Adrenal gland (tissue), 12 donors: ENCODE measurements around the gene PLEK2. TPM values are rescaled to one million over a fixed set of nuclear protein-coding genes. Genes with fewer than 3 reads are reported as not detected.
A peak's percentile ranks its signal among the peaks of the same experiment; 100 is the strongest.
"Not testable (repeated sequence)": the region's sequence is repeated elsewhere in the genome, so short reads cannot be mapped to it uniquely, and the experiment has no call there.

Experiments
- DNase-seq, 7 donors: peaks; one replicate each; pipeline ENCODE4 v3.0.0-alpha.2; 2019 to 2020
- H3K27ac ChIP-seq, 5 donors: fragments of 200-600 bp; sonication (generic) in 4 of 5; 1 replicate in 3 of 5; 2 replicates in 2 of 5; pipeline versions ENCODE4 v1.5.1 to v1.8.0; 2016 to 2020; ENCODE audit warnings: mild to moderate bottlenecking in 1 of 5
- H3K27me3 ChIP-seq: fragments of 200-600 bp; 2 replicates; pipeline ENCODE4 v1.8.0; 2021
- H3K36me3 ChIP-seq, 2 donors: fragments of 200-600 bp; replicated peaks in 1 of 2; 1 replicate in 1 of 2; 2 replicates in 1 of 2; pipeline versions ENCODE4 v1.5.1 to v1.8.0; 2018 to 2022
- H3K4me1 ChIP-seq, 2 donors: fragments of 200-600 bp; replicated peaks in 1 of 2; 1 replicate in 1 of 2; 2 replicates in 1 of 2; pipeline versions ENCODE4 v1.5.1 to v1.8.0; 2018 to 2021
- H3K4me3 ChIP-seq, 4 donors: fragments of 200-600 bp; sonication (generic) in 3 of 4; one replicate each; pipeline ENCODE4 v1.5.1; 2016 to 2018
- H3K9me3 ChIP-seq, 3 donors: fragments of 200-600 bp; sonication (generic) in 1 of 3; replicated peaks in 1 of 3; 1 replicate in 2 of 3; 2 replicates in 1 of 3; pipeline versions ENCODE4 v1.5.1 to v1.8.0; 2016 to 2021
- CTCF ChIP-seq, 6 experiments: fragments of 450-650 bp in 4 of 6; fragments of 200-600 bp in 2 of 6; sonication (generic) in 1 of 6; IDR thresholded peaks; 1 replicate in 5 of 6; 2 replicates in 1 of 6; pipeline versions ENCODE4 v1.5.1 to v1.8.0; 2016 to 2021; ENCODE audit warnings: antibody characterized with exemption in 6 of 6, mild to moderate bottlenecking in 2 of 6, moderate library complexity in 1 of 6
- POLR2A ChIP-seq, 2 donors: fragments of 450-650 bp; IDR thresholded peaks; one replicate each; pipeline ENCODE4 v1.6.1; 2017; ENCODE audit warnings: antibody characterized with exemption in 2 of 2, mild to moderate bottlenecking in 2 of 2, moderate library complexity in 1 of 2
- WGBS, 4 donors: extraction: QIAGEN DNeasy Blood & Tissue Kit in 2 of 4; methylation state at CpG; one replicate each; pipeline versions ENCODE4 v1.1.5 to v1.1.7; 2013 to 2017; 5-methylcytosine and 5-hydroxymethylcytosine counted together
- intact Hi-C, 2 donors: fragments of 100-400 bp; cut with DNase I; formaldehyde crosslinking; loops; one replicate each; pipeline versions ENCODE4 v1.14.1 to v1.15.0; 2022 to 2023
- polyA plus RNA-seq, 3 donors: library from polyadenylated mRNA; stranded (reverse); fragments of 200-250 nt in 2 of 3; fragments of 350-450 nt in 1 of 3; fragmentation: Illumina TruSeq in 1 of 3; extraction: RNeasy Lipid Tissue Mini Kit (QIAGEN cat#74804) in 1 of 3; gene quantifications; one replicate each; pipeline ENCODE4 v1.2.3, GENCODE V29; 2013 to 2014
- total RNA-seq, 9 donors: library from RNA; depleted of rRNA in 4 of 9; stranded (reverse); fragments of >200 nt in 4 of 9; fragments of 120-200 nt in 1 of 9; fragmentation: NEBNext Ultra II Directional in 1 of 9; extraction: Animal tissue kit (Norgen Biotek cat#: 25700) in 1 of 9; gene quantifications; one replicate each; pipeline versions ENCODE4 v1.1.0 to v1.2.4, GENCODE V29; 2013 to 2023
- donor health status: healthy with polysubstance abuse.
- donor health status: Bipolar disorder and iron deficiency.
- donor health status: DM: yes; HTN: yes; CAD: no.
- donor health status: DM: no; HTN: no; CAD: no.
- donor health status: DM: no; HTN: no; CAD: no.
- donor health status: DM: yes; HTN: yes; CAD: no.

The PLEK2 gene
- total and polyA plus RNA-seq, 12 donors = 19.6 to 384 (median 56.1) TPM

- no peak overlapping the region for H3K4me3 ChIP-seq
- peaks cover 9 to 12% of the 10 kb centered on the region in 2 donors for H3K4me1 ChIP-seq
- intact Hi-C loops = no loop called here
- H3K9me3 ChIP-seq = no peaks in the 10 kb centered on the region
- no peak for TF ChIP-seq CTCF (IDR thresholded peaks at IDR 0.05)
- TF ChIP-seq POLR2A (IDR thresholded peaks at IDR 0.05) = no peak
- no peaks in the 10 kb centered on the region for H3K27me3 ChIP-seq
- H3K36me3 ChIP-seq = no peaks in the 10 kb centered on the region
- peak in 6 of 7 donors; percentile 47 to 74 (median 70) for DNase-seq
- H3K27ac ChIP-seq = no peak overlapping the region
- 22 to 38% (median 34%) methylated on average over 5 to 6 of the region's 6 CpGs for WGBS, 4 donors
Observed at GRCh38 chr14:67457782-67458181, 45.8 kb upstream of the PLEK2 start.

DNA sequence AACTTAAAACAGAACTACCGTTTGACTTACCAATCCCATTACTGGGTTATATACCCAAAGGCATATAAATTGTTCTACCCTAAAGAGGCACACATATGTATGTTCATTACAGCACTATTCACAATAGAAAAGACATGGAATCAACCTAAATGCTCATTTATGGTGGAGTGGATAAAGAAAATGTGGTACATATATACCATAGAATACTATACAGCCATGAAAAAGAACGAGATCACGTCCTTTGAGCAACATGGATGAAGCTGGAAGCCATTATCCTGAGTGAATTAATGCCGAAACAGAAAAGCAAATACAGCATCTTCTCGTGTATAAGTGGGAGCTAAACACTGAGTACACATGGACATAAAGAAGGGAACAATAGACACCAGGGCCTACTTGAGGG lies 44.8 kb upstream of the PLEK2 start:
- no peaks in the 10 kb centered on the region for H3K36me3 ChIP-seq
- TF ChIP-seq POLR2A (IDR thresholded peaks at IDR 0.05) = no peak
- no peak for TF ChIP-seq CTCF (IDR thresholded peaks at IDR 0.05)
- 76 to 97% (median 87%) methylated on average over 5 of the region's 5 CpGs for WGBS, 4 donors
- no peaks in the 10 kb centered on the region for H3K9me3 ChIP-seq
- H3K4me3 ChIP-seq = no peak overlapping the region
- no peaks in the 10 kb centered on the region for H3K27me3 ChIP-seq
- H3K27ac ChIP-seq = no peak overlapping the region
- no peak for DNase-seq
- H3K4me1 ChIP-seq = peaks cover 4 to 9% of the 10 kb centered on the region in 2 donors
- intact Hi-C loops = no loop called here

DNA sequence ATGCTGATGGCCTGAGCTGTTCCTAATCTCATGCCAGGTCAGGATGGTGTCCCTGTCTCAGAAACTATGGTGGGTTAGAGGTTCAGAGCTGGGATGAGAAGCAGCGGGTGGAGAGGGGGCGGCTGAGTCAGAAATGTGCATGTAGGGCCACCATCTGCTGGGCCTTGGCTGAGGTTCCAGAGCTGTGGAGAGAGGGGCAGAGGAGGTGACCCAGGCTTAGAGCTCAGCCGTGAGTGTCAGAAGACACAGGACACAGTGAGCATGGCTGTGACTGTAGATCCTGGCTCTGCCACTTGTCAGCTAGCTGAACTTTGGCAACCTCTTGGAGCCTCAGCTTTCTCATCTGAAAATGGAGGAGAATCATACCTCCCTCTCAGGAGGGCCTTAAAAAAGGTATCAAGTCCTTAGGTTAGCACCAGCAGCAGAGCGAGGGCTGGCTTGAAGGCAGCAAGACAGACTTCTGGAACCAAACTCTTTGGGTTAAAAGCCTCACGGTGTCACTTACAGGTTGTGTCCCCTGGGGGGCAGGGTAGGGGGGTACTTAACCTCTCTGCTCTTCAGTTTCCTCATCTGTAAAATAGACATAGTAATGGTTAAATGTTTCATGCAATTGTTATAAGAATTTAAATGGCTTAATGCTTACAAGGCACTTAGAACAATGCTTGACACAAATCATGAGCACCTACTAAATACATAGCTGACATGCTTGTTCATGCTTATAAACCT lies 41.8 kb upstream of the PLEK2 start:
- WGBS, 4 donors = 84 to 91% (median 87%) methylated on average over 5 of the region's 5 CpGs
- no peak for DNase-seq
- Histone ChIP-seq H3K27me3 (no peaks in the 10 kb centered on the region), H3K9me3 (no peaks in the 10 kb centered on the region), H3K27ac (no peak overlapping the region), H3K4me1 (no peaks in the 10 kb centered on the region), H3K36me3 (no peaks in the 10 kb centered on the region), H3K4me3 (no peak overlapping the region)
- intact Hi-C loops = no loop called here
- no peak for TF ChIP-seq POLR2A (IDR thresholded peaks at IDR 0.05)
- no peak for TF ChIP-seq CTCF (IDR thresholded peaks at IDR 0.05)

DNA sequence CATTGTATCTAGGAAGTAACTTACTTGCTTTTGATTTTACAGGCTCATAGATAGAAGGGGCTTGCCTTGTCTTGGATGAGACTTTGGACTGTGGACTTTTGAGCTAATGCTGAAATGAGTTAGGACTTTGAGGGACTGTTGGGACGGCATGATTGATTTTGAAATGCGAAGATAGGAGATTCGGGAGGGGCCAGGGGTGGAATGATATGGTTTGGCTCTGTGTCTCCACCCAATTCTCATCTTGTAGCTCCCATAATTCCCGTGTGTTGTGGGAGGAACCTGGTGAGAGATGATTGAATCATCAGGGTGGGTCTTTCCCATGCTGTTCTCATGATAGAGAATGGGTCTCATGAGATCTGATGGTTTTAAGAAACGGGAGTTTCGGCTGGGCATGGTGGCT lies 39.7 kb upstream of the PLEK2 start:
- intact Hi-C loops, H3K4me1 ChIP-seq, H3K27me3 ChIP-seq, DNase-seq, H3K36me3 ChIP-seq, H3K9me3 ChIP-seq, H3K4me3 ChIP-seq, H3K27ac ChIP-seq: not testable (repeated sequence)
- WGBS, 4 donors = 80 to 84% (median 83%) methylated on average over 5 to 6 of the region's 6 CpGs

DNA sequence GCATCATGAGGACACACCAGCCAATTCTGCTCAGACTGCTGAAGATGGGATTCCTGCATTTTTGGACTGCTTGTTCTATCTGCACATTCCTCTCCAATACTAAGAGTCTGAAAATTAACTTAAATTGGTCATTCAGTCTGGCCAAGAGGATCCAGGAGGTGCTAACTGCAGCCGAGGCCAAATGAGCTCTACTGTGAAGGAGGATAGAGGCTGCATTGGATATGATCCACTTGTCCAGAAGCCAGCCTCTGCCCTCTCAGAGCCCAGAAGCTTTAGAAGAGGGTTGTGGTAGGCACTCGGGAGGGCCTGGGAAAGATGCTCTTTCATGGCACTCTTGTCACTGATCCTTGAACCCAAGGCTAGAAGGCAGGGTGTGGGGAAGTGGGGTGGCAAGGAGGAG lies 37.1 kb upstream of the PLEK2 start:
- Histone ChIP-seq H3K9me3 (no peaks in the 10 kb centered on the region), H3K36me3 (no peaks in the 10 kb centered on the region), H3K4me3 (no peak overlapping the region), H3K27ac (no peak overlapping the region), H3K4me1 (no peaks in the 10 kb centered on the region), H3K27me3 (no peaks in the 10 kb centered on the region)
- TF ChIP-seq CTCF (IDR thresholded peaks at IDR 0.05) = no peak
- TF ChIP-seq POLR2A (IDR thresholded peaks at IDR 0.05) = no peak
- intact Hi-C loops = no loop called here
- 83 to 90% (median 85%) methylated on average over 2 of the region's 2 CpGs for WGBS, 4 donors
- no peak for DNase-seq
